HCT116 (cell line): ENCODE measurements around the gene MYO16.

Experiments
- CTCF ChIP-seq, 3 experiments: fragments of 200-600 bp in 1 of 3; sonication (generic) in 1 of 3; IDR thresholded peaks in 2 of 3; conservative IDR thresholded peaks in 1 of 3; 2 replicates each; pipeline ENCODE4 v1.5.1; 2012 to 2017; ENCODE audit warnings: low read depth in 2 of 3, low read length in 2 of 3, antibody characterized with exemption in 1 of 3, borderline replicate concordance in 1 of 3, control low read depth in 1 of 3, mild to moderate bottlenecking in 1 of 3, mixed read lengths in 1 of 3, mixed run types in 1 of 3, moderate library complexity in 1 of 3; ENCODE audit not compliant: insufficient read depth in 1 of 3
- EGR1 ChIP-seq: IDR thresholded peaks from 2 replicates; pipeline ENCODE4 v1.6.1; 2012; ENCODE audit warnings: low read depth
- EZH2 ChIP-seq: fragments of 200-600 bp; sonication (generic); IDR thresholded peaks from 2 replicates; pipeline ENCODE4 v1.6.1; 2017; ENCODE audit warnings: antibody characterized with exemption, mixed run types
- EZH2phosphoT487 ChIP-seq: fragments of 200-600 bp; IDR thresholded peaks from 2 replicates; pipeline ENCODE4 v1.6.1; 2018; ENCODE audit warnings: antibody characterized with exemption, borderline replicate concordance
- JUND ChIP-seq: IDR thresholded peaks from 2 replicates; pipeline ENCODE4 v1.6.1; 2012
- POLR2A ChIP-seq: IDR thresholded peaks from 2 replicates; pipeline ENCODE4 v1.7.0; 2011; ENCODE audit warnings: borderline replicate concordance; ENCODE audit not compliant: insufficient read depth, insufficient read length; ENCODE audit errors: extremely low read depth
- POLR2AphosphoS5 ChIP-seq: IDR thresholded peaks from 2 replicates; pipeline ENCODE4 v1.6.1; 2011; ENCODE audit warnings: mild to moderate bottlenecking, low read depth, low read length, moderate library complexity
- RAD21 ChIP-seq: IDR thresholded peaks from 2 replicates; pipeline ENCODE4 v1.6.1; 2012; ENCODE audit warnings: low read depth, mild to moderate bottlenecking
- TCF7L2 ChIP-seq: IDR thresholded peaks from 2 replicates; pipeline ENCODE4 v1.7.0; 2011; ENCODE audit warnings: borderline replicate concordance, inconsistent platforms; ENCODE audit not compliant: insufficient read depth, insufficient read length; ENCODE audit errors: extremely low read depth
- YY1 ChIP-seq: IDR thresholded peaks from 2 replicates; pipeline ENCODE4 v1.6.1; 2011; ENCODE audit warnings: low read length, low read depth, moderate library complexity, mild to moderate bottlenecking; ENCODE audit not compliant: insufficient replicate concordance; ENCODE audit errors: extremely low read depth
- ZBTB33 ChIP-seq: IDR thresholded peaks from 2 replicates; pipeline ENCODE4 v1.6.1; 2011; ENCODE audit warnings: mild to moderate bottlenecking, low read length, moderate library complexity; ENCODE audit not compliant: insufficient replicate concordance; ENCODE audit errors: extremely low read depth
- ZNF274 ChIP-seq: fragments of 200-500 bp; sonication (Bioruptor generic); IDR thresholded peaks from 2 replicates; pipeline ENCODE4 v1.6.1; 2014; ENCODE audit warnings: mild to moderate bottlenecking, low read depth, low read length, inconsistent platforms

- no peak for TF ChIP-seq CTCF (IDR thresholded peaks at IDR 0.05 in 2 of 3, conservative IDR thresholded peaks at IDR 0.05 in 1 of 3; ENCODE audit: borderline replicate concordance in 1 of 3, insufficient read depth in 1 of 3, low read depth in 2 of 3, low read length in 2 of 3)
- no peak for TF ChIP-seq ZBTB33
- no peak for TF ChIP-seq JUND
- TF ChIP-seq EZH2 = no peak
- no peak for TF ChIP-seq POLR2AphosphoS5
- no peak for TF ChIP-seq EGR1
- TF ChIP-seq POLR2A = no peak
- TF ChIP-seq TCF7L2 = no peak
- no peak for TF ChIP-seq YY1
- TF ChIP-seq EZH2phosphoT487 = no peak
- no peak for TF ChIP-seq ZNF274
- no peak for TF ChIP-seq RAD21
These were observed 205.7 kb downstream of the MYO16 start for GRCh38 chr13:108835083-108835482.
